ENCODE results near the gene GRID2IP.

Gene GRID2IP

DNA sequence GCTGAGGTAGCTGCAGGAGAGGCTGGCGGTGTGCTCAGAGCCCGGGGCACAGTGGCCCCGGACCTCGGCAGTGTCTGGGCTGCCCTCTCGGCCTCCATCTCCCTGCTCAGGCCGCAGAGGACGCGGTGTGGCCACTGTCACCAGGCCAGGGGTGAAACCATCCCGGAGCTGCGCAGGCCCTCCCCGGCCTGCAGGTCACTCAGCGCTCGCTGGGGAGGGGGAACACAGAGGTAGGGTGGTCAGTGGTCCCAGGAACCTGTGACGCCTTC lies 53.7 kb downstream of the GRID2IP start:
- DNase-seq (ENCODE audit: low read depth) = no peak
- TF ChIP-seq, protein P1, sequence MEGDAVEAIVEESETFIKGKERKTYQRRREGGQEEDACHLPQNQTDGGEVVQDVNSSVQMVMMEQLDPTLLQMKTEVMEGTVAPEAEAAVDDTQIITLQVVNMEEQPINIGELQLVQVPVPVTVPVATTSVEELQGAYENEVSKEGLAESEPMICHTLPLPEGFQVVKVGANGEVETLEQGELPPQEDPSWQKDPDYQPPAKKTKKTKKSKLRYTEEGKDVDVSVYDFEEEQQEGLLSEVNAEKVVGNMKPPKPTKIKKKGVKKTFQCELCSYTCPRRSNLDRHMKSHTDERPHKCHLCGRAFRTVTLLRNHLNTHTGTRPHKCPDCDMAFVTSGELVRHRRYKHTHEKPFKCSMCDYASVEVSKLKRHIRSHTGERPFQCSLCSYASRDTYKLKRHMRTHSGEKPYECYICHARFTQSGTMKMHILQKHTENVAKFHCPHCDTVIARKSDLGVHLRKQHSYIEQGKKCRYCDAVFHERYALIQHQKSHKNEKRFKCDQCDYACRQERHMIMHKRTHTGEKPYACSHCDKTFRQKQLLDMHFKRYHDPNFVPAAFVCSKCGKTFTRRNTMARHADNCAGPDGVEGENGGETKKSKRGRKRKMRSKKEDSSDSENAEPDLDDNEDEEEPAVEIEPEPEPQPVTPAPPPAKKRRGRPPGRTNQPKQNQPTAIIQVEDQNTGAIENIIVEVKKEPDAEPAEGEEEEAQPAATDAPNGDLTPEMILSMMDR (conservative IDR thresholded peaks at IDR 0.05; ENCODE audit: control insufficient read depth, insufficient read depth, low read depth, low read length) = no peak
- H3K4me3 ChIP-seq (ENCODE audit: control insufficient read depth, low read depth, low read length) = no peak overlapping the region

DNA sequence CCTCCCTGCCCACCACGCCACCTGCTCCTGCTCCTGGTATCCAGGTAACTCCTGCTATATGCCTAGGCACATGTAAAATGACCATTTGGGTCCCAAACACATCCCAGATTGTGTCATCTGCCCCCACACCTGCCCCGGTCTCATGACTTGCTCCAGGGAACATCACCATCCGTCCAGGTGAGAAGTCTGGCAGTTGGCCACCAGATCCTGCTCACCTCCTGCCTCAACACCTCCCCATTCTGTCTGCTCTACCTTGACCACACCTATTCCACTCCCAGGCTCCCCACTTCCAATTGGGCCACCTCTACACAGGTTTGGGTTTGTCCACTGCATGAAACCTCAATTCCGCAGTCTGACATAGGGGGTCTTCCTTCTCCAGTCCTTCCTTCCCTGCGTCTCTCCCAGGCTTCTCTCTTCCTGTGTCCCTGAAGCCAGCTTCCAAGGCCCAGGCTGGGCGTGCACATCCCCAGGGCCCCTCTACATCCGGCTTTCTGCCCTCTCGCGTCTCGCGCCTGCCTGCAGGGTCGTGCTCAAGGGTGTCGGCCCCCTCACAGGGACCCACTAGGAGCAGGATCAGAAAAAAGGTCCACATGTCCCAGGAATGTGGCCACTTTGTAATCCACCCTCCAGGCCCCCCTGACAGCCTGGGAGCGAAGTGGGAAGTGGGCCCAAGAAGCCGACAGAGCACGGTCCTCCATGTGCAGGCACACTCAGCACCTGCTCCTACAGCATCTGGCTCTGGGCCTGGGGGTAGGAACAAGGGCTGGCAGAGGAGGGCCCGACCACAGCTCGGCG lies 54.2 kb downstream of the GRID2IP start:
- no peak for DNase-seq (ENCODE audit: low read depth)
- H3K4me3 ChIP-seq (ENCODE audit: control insufficient read depth, low read depth, low read length) = no peak overlapping the region
- TF ChIP-seq, protein P1 (conservative IDR thresholded peaks at IDR 0.05; ENCODE audit: control insufficient read depth, insufficient read depth, low read depth, low read length) = no peak

DNA sequence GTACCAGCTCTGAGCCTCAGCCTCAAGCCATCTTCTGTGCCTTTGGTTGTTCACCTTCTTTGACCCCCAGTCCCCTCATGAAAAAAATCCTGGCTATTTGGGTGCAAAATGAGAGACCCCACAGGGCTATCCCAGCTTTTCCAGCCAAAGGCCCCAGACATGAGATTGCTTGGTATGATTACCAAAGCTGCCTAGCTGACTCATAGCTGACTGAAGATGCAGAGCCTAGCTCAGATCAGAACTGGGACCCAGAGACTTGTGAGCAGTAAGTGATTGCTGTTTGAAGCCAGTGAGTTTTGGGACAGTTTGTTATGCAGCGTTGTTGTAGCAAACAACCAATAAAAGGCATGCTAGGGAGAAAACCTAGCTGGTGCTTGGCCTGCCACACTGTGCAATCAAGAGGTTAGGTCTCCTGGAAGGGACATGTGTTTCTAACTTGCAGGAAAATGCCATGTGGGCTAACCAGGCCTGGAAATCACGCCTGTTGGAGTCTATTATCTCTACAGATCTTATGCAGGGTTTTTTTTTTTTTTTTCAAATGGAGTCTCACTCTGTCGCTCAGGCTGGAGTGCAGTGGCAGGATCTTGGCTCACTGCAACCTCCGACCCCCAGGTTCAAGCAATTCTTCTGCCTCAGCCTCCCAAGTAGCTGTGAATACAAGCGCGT lies 55.5 kb downstream of the GRID2IP start:
- H3K4me3 ChIP-seq (ENCODE audit: control insufficient read depth, low read depth, low read length) = no peak overlapping the region
- TF ChIP-seq, protein P1 (conservative IDR thresholded peaks at IDR 0.05; ENCODE audit: control insufficient read depth, insufficient read depth, low read depth, low read length) = no peak
- DNase-seq (ENCODE audit: low read depth) = no peak

DNA sequence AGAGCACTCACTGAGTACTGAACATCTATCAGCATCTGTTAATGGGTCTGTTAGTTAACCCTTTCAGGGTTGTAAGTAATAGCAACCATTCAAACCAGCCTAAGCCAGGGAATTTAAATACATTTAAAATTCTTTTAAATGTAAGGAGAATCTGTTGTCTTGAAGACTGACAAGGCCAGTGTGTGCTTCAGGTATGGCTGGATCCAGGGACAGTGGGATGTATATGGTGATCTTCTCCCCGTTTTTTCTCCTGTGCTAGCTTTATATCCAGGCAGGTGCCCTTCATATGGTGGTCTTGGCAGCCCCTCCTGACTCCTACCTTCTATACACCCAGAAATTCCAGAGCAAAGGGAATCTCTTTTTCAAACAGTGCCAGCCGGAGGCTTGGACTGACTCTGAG lies 56.9 kb downstream of the GRID2IP start:
- no peak for DNase-seq (ENCODE audit: low read depth)
- TF ChIP-seq, protein P1 (conservative IDR thresholded peaks at IDR 0.05; ENCODE audit: control insufficient read depth, insufficient read depth, low read depth, low read length) = no peak
- H3K4me3 ChIP-seq (ENCODE audit: control insufficient read depth, low read depth, low read length) = no peak overlapping the region

DNA sequence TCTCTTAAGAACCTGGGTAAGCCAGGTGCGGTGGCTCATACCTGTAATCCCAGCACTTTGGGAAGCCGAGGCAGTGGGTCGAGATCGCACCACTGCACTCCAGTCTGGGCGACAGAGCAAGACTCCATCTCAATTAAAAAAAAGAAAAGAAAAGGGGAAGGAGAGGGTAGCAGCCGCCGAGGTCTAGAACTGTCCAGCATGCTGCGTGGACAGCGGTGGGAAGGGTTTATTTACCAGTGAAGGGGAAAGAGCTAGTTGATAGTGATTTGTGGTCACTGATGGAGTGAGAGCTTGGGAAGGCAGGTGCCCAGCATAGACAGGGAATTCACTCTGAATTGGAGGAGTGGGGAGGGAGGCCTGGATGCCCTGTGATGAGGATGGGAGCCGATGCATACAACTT lies 60.1 kb downstream of the GRID2IP start:
- H3K4me3 ChIP-seq (ENCODE audit: control insufficient read depth, low read depth, low read length) = no peak overlapping the region
- TF ChIP-seq, protein P1 (conservative IDR thresholded peaks at IDR 0.05; ENCODE audit: control insufficient read depth, insufficient read depth, low read depth, low read length) = no peak
- no peak for DNase-seq (ENCODE audit: low read depth)

DNA sequence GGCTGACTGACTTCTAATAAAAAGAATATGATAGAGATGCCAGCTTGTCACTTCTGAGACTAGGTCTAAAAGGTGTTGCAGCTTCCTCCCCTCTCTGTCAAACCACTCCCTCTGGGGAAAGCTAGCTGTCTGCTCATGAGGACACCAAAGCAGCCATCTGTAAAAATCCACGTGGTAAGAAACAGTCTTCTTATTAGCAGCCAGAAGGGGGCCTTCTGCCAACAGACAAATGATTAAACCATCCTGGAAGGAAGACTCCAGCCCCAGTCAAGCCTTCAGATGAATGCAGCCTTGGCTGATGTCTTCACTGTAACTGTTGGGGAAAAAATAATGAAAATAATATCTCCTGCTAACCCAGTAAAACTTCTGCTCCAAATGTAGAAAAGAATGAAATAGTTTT lies 61.6 kb downstream of the GRID2IP start:
- DNase-seq (ENCODE audit: low read depth) = no peak
- TF ChIP-seq, protein P1 (conservative IDR thresholded peaks at IDR 0.05; ENCODE audit: control insufficient read depth, insufficient read depth, low read depth, low read length) = no peak
- no peak overlapping the region for H3K4me3 ChIP-seq (ENCODE audit: control insufficient read depth, low read depth, low read length)

Measured in fibroblast of mammary gland (primary cell).